Measurements from ENCODE around the gene SAG. TPM values are rescaled to one million over a fixed set of nuclear protein-coding genes. Genes with fewer than 3 reads are reported as not detected.
A peak's percentile ranks its signal among the peaks of the same experiment; 100 is the strongest.

Gene SAG
- total RNA-seq, 4 donors from 2014 or later = 0.07 TPM; not detected in 3

DNA sequence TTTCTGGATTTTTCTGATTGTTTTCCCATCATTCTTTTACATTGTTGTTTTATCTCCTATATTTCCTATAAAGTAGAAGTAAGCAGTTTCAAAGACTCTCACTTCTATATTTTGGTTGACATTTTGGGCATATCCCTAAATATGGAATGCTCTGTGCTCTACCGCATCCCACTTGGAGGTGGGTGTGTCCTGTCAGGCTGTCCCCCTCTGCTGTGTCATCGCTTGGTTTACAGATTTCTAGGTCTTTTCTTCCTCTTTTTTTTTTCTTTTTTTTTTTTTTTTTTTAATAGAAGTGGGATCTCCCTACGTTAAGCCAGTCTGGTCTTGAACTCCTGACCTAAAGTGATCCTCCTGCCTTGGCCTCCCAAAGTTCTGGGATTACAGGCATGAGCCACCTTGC, 60.0 kb downstream of the SAG start:
- H3K4me1 ChIP-seq = no peaks in the 10 kb centered on the region
- intact Hi-C loops (cut with DNase I; ENCODE audit: low total_unique reads) = no loop called here
- H3K4me3 ChIP-seq = no peak overlapping the region
- no peaks in the 10 kb centered on the region for H3K36me3 ChIP-seq
- H3K9me3 ChIP-seq = no peaks in the 10 kb centered on the region
- DNase-seq = no peak
- H3K27me3 ChIP-seq = no peaks in the 10 kb centered on the region
- TF ChIP-seq POLR2A (IDR thresholded peaks at IDR 0.05) = no peak
- TF ChIP-seq, protein P1, sequence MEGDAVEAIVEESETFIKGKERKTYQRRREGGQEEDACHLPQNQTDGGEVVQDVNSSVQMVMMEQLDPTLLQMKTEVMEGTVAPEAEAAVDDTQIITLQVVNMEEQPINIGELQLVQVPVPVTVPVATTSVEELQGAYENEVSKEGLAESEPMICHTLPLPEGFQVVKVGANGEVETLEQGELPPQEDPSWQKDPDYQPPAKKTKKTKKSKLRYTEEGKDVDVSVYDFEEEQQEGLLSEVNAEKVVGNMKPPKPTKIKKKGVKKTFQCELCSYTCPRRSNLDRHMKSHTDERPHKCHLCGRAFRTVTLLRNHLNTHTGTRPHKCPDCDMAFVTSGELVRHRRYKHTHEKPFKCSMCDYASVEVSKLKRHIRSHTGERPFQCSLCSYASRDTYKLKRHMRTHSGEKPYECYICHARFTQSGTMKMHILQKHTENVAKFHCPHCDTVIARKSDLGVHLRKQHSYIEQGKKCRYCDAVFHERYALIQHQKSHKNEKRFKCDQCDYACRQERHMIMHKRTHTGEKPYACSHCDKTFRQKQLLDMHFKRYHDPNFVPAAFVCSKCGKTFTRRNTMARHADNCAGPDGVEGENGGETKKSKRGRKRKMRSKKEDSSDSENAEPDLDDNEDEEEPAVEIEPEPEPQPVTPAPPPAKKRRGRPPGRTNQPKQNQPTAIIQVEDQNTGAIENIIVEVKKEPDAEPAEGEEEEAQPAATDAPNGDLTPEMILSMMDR (IDR thresholded peaks at IDR 0.05) = no peak
- H3K27ac ChIP-seq = no peak overlapping the region

DNA sequence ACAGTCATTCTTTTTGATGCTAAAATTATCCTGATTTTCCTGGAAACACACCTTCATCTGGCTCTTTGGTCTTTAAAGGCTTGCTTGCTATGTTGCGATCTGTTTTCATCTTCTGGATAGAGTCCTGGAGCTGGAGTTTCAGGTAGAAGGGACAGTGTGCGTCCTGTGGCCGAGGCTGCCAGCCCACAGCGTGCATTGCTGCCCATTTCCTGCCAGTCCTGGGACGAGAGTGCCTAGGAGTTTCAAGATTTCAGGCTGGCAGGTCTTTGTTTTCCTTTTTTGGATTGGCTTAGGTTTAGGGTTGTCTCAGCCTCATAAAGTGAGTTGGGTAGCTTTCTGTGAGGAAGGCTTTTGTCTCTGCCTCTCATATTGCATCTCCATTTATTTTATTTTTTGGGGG, 61.1 kb downstream of the SAG start:
- no peak for TF ChIP-seq POLR2A (IDR thresholded peaks at IDR 0.05)
- TF ChIP-seq, protein P1 (IDR thresholded peaks at IDR 0.05) = no peak
- Histone ChIP-seq H3K27ac (no peak overlapping the region), H3K4me3 (no peak overlapping the region), H3K4me1 (no peaks in the 10 kb centered on the region), H3K27me3 (no peaks in the 10 kb centered on the region), H3K9me3 (no peaks in the 10 kb centered on the region), H3K36me3 (no peaks in the 10 kb centered on the region)
- no peak for DNase-seq
- intact Hi-C loops (cut with DNase I; ENCODE audit: low total_unique reads) = no loop called here

DNA sequence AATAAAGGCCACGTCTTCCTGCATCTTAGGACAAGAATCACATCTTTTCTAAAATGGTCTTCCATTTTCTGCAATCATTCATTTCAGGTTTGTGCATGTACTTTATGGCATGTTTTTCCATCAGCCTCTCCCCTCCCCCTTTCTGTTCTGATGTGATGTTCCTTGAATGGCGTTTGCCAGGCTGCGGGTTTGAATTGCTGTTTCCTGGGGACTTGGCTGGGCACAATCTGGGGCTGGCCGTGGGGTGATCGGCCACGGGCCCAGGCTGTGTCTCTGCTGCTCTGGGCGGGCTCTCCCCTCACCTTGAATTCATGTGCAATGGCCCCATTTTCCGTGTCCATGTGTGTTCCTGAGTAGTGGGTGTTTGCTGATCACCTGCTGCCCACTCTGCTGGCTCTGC, 61.8 kb downstream of the SAG start:
- H3K36me3 ChIP-seq = no peaks in the 10 kb centered on the region
- H3K27me3 ChIP-seq = no peaks in the 10 kb centered on the region
- TF ChIP-seq, protein P1 (IDR thresholded peaks at IDR 0.05) = no peak
- no peak for TF ChIP-seq POLR2A (IDR thresholded peaks at IDR 0.05)
- H3K4me1 ChIP-seq = no peaks in the 10 kb centered on the region
- no peak overlapping the region for H3K27ac ChIP-seq
- no peaks in the 10 kb centered on the region for H3K9me3 ChIP-seq
- DNase-seq = no peak
- H3K4me3 ChIP-seq = no peak overlapping the region
- intact Hi-C loops (cut with DNase I; ENCODE audit: low total_unique reads) = no loop called here

DNA sequence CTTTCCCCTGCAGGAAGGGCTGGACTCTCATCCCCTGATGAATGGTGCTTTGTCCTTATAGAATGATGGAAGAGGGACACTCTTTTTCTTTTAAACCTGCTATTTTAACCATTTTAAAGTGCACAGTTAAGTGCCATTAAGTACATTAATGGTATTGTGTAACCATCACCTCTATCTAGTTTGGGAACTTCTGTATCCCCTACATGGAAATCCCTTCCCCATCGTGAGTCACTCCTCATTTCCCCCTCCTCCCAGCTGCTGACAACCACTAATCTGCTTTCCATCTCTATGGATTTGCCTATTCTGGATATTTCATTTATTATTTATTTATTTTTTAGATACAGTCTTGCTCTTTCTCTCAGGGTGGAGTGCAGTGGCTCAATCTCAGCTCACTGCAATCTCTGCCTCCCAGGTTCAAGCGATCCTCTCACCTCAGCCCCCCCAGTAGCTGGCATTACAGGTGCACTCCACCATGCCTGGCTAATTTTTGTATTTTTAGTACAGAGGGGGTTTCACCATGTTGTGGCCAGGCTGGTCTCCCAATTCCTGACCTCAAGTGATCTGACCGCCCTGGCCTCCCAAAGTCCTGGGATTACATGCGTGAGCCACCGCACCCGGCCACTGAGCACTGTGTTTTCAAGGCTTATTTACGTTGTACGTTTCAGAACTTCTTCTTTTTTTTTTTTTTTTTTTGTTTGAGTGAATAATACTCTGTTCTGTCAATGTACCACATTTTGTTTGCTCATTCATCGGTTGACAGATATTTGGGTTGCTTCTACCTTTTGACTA, 62.5 kb downstream of the SAG start:
- Histone ChIP-seq H3K9me3 (no peaks in the 10 kb centered on the region), H3K4me1 (no peaks in the 10 kb centered on the region), H3K4me3 (no peak overlapping the region), H3K27me3 (no peaks in the 10 kb centered on the region), H3K27ac (no peak overlapping the region), H3K36me3 (no peaks in the 10 kb centered on the region)
- TF ChIP-seq POLR2A (IDR thresholded peaks at IDR 0.05) = no peak
- TF ChIP-seq, protein P1 (IDR thresholded peaks at IDR 0.05) = no peak
- DNase-seq = no peak
- intact Hi-C loops (cut with DNase I; ENCODE audit: low total_unique reads) = no loop called here

DNA sequence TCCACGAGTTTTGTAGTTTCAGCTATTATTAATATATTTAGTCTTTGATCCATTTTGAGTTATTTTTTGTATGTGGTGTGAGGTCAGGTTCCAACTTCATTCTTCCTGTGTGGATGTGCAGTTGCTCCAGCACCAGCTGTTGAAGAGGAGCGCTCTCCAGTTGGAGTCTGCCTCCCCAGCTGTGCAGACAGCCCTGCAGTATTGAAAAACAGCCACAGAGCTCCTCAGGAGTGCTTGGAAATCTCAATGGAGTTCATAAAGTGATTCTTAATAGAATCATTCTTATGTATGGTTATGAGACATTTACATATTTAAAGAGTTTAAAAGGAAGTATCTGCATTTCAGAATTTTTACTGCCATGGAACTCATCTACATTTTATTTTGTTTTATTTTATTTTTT, 64.0 kb downstream of the SAG start:
- TF ChIP-seq POLR2A (IDR thresholded peaks at IDR 0.05) = no peak
- TF ChIP-seq, protein P1 (IDR thresholded peaks at IDR 0.05) = no peak
- Histone ChIP-seq H3K9me3 (no peaks in the 10 kb centered on the region), H3K4me1 (no peaks in the 10 kb centered on the region), H3K36me3 (no peaks in the 10 kb centered on the region), H3K4me3 (no peak overlapping the region), H3K27ac (no peak overlapping the region), H3K27me3 (no peaks in the 10 kb centered on the region)
- DNase-seq = peak in 1 of 2 donors; percentile 47
- intact Hi-C loops (cut with DNase I; ENCODE audit: low total_unique reads) = no loop called here

All from uterus (tissue), 4 donors.